ENCODE results near the gene SINHCAF.

DNA sequence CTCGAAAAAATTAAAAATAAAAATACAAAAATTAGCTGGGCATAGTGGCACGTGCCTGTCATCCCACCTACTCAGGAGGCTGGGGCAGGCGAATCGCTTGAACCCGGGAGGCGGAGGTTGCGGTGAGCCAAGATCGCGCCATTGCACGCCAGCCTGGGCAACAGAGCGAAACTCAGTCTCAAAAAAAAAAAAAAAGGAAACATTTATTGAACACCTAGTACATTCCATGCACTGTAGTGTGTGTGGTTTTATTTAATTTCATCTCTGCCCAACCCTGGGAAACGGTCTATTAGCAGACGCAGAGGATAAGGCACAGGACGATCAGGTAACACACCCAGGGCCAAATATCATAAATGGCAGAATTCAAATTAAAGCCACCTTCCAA is 35.8 kb upstream of the SINHCAF start:
- TF ChIP-seq, protein P1, sequence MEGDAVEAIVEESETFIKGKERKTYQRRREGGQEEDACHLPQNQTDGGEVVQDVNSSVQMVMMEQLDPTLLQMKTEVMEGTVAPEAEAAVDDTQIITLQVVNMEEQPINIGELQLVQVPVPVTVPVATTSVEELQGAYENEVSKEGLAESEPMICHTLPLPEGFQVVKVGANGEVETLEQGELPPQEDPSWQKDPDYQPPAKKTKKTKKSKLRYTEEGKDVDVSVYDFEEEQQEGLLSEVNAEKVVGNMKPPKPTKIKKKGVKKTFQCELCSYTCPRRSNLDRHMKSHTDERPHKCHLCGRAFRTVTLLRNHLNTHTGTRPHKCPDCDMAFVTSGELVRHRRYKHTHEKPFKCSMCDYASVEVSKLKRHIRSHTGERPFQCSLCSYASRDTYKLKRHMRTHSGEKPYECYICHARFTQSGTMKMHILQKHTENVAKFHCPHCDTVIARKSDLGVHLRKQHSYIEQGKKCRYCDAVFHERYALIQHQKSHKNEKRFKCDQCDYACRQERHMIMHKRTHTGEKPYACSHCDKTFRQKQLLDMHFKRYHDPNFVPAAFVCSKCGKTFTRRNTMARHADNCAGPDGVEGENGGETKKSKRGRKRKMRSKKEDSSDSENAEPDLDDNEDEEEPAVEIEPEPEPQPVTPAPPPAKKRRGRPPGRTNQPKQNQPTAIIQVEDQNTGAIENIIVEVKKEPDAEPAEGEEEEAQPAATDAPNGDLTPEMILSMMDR (IDR thresholded peaks at IDR 0.05; ENCODE audit: low read depth, low read length) = no peak
- TF ChIP-seq POLR2A (IDR thresholded peaks at IDR 0.05; ENCODE audit: extremely low read depth, insufficient read length) (no peak), MAX (IDR thresholded peaks at IDR 0.05; ENCODE audit: low read depth, low read length) (no peak), MYC (IDR thresholded peaks at IDR 0.05; ENCODE audit: low read depth, low read length) (no peak)

Measured in NB4 (cell line).